HCT116 (cell line): ENCODE data around the gene EEA1. TPM values are rescaled to one million over a fixed set of nuclear protein-coding genes. Genes with fewer than 3 reads are reported as not detected.

Source experiments
- ATAC-seq: fragments of 200-7000 bp; cut with Tn5 transposase; 2 replicates; pipeline ENCODE4 v1.9.1; 2020; ENCODE audit warnings: mild to moderate bottlenecking, moderate library complexity
- BruUV-seq: library from RNA; stranded (reverse); fragments of 400-500 nt; replicated peaks from 2 replicates; lab custom pipeline; 2021; lab: Mats Ljungman, UMichigan
- CTCF ChIA-PET: fragments of 300-600 bp; sonication (Branson Sonifier 250); formaldehyde crosslinking; loops from one replicate; lab custom pipeline; 2021; ENCODE audit warnings: antibody characterized with exemption; lab: Charles Lee
- POLR2A ChIA-PET: fragments of 300-600, 350-600 bp; sonication (Branson Sonifier 250); formaldehyde crosslinking; loops from one replicate; lab custom pipeline; 2021; ENCODE audit warnings: antibody characterized with exemption; lab: Charles Lee
- RAD21 ChIA-PET, 2 experiments: fragments of 300-600 bp; sonication (Branson Sonifier 250); formaldehyde crosslinking; loops; one replicate each; lab custom pipeline; 2023; ENCODE audit warnings: low total read pairs in 2 of 2; ENCODE audit not compliant: uncharacterized antibody in 2 of 2, unreplicated experiment in 2 of 2, low non-redundant PET in 1 of 2; lab: Charles Lee
- DNase-seq: peaks from one replicate; pipeline ENCODE4 v3.0.0-alpha.2; 2010; ENCODE audit warnings: low read depth, low spot score
- H2AFZ ChIP-seq: fragments of 200-600 bp; shearing (Covaris generic), sonication (generic); 2 replicates; pipeline ENCODE4 v1.6.1; 2017; ENCODE audit warnings: low read depth, mixed run types, mixed read lengths, antibody characterized with exemption, low read length; ENCODE audit not compliant: poor library complexity, severe bottlenecking
- H3K27ac ChIP-seq: 2 replicates; pipeline ENCODE4 v1.5.1; 2012; ENCODE audit warnings: low read depth, low read length
- H3K27me3 ChIP-seq: fragments of 200-600 bp; sonication (generic); 2 replicates; pipeline ENCODE4 v1.6.1; 2016; ENCODE audit warnings: mixed run types, low read length, mixed read lengths; ENCODE audit not compliant: insufficient read depth
- H3K36me3 ChIP-seq, 2 experiments: fragments of 200-500 bp in 1 of 2; fragments of 200-600 bp in 1 of 2; sonication (Bioruptor generic) in 1 of 2; sonication (generic) in 1 of 2; 2 replicates each; pipeline versions ENCODE4 v1.5.1 to v1.6.1; 2014 to 2016; ENCODE audit warnings: low read length in 2 of 2, inconsistent platforms in 1 of 2, mixed read lengths in 1 of 2, mixed run types in 1 of 2; ENCODE audit not compliant: insufficient read depth in 2 of 2, control insufficient read depth in 1 of 2
- H3K4me1 ChIP-seq, 2 experiments: fragments of 200-600 bp in 1 of 2; sonication (generic) in 1 of 2; 2 replicates each; pipeline versions ENCODE4 v1.5.1 to v1.6.1; 2012 to 2017; ENCODE audit warnings: low read length in 2 of 2, inconsistent platforms in 1 of 2, mild to moderate bottlenecking in 1 of 2, mixed read lengths in 1 of 2, mixed run types in 1 of 2, moderate library complexity in 1 of 2; ENCODE audit not compliant: insufficient read depth in 2 of 2, control insufficient read depth in 1 of 2
- H3K4me2 ChIP-seq: fragments of 200-600 bp; sonication (generic); 2 replicates; pipeline ENCODE4 v1.6.1; 2017; ENCODE audit warnings: mixed run types, low read length, mixed read lengths
- H3K4me3 ChIP-seq, 2 experiments: fragments of 200-600 bp in 1 of 2; sonication (generic) in 1 of 2; replicated peaks in 1 of 2; 2 replicates each; pipeline ENCODE4 v1.5.1; 2011 to 2016; ENCODE audit warnings: low read length in 2 of 2, control low read depth in 1 of 2, low read depth in 1 of 2, mild to moderate bottlenecking in 1 of 2, mixed read lengths in 1 of 2, mixed run types in 1 of 2
- H3K79me2 ChIP-seq: fragments of 200-600 bp; sonication (generic); 2 replicates; pipeline ENCODE4 v1.6.1; 2017; ENCODE audit warnings: mild to moderate bottlenecking, mixed run types, low read length, moderate library complexity, mixed read lengths; ENCODE audit not compliant: insufficient read depth
- H3K9ac ChIP-seq: fragments of 200-600 bp; sonication (generic); 2 replicates; pipeline ENCODE4 v1.6.1; 2016; ENCODE audit warnings: low read length, mixed read lengths
- H3K9me2 ChIP-seq: fragments of 200-600 bp; sonication (generic), shearing (Covaris generic); 2 replicates; pipeline ENCODE4 v1.6.1; 2017; ENCODE audit warnings: mixed run types, mild to moderate bottlenecking, moderate library complexity; ENCODE audit not compliant: insufficient read depth
- H3K9me3 ChIP-seq, 2 experiments: fragments of 200-500 bp in 1 of 2; fragments of 200-600 bp in 1 of 2; sonication (Bioruptor generic) in 1 of 2; sonication (generic) in 1 of 2; 2 replicates each; pipeline ENCODE4 v1.6.1; 2014 to 2017; ENCODE audit warnings: low read length in 2 of 2, mixed read lengths in 2 of 2, inconsistent platforms in 1 of 2, low read depth in 1 of 2, mild to moderate bottlenecking in 1 of 2, mixed run types in 1 of 2, moderate library complexity in 1 of 2; ENCODE audit not compliant: control insufficient read depth in 1 of 2, insufficient read depth in 1 of 2
- H4K20me1 ChIP-seq: fragments of 200-600 bp; sonication (generic), shearing (Covaris generic); 2 replicates; pipeline ENCODE4 v1.6.1; 2017; ENCODE audit warnings: mixed run types, mild to moderate bottlenecking, moderate library complexity; ENCODE audit not compliant: insufficient read depth
- CBX3 ChIP-seq: IDR thresholded peaks from 2 replicates; pipeline ENCODE4 v1.6.1; 2012; ENCODE audit warnings: low read depth
- CEBPB ChIP-seq: IDR thresholded peaks from 2 replicates; pipeline ENCODE4 v1.6.1; 2012; ENCODE audit warnings: low read depth
- EGR1 ChIP-seq: IDR thresholded peaks from 2 replicates; pipeline ENCODE4 v1.6.1; 2012; ENCODE audit warnings: low read depth
- EZH2 ChIP-seq: fragments of 200-600 bp; sonication (generic); IDR thresholded peaks from 2 replicates; pipeline ENCODE4 v1.6.1; 2017; ENCODE audit warnings: antibody characterized with exemption, mixed run types
- FOSL1 ChIP-seq: IDR thresholded peaks from 2 replicates; pipeline ENCODE4 v1.6.1; 2012; ENCODE audit warnings: low read depth
- JUND ChIP-seq: IDR thresholded peaks from 2 replicates; pipeline ENCODE4 v1.6.1; 2012
- SIN3A ChIP-seq: IDR thresholded peaks from 2 replicates; pipeline ENCODE4 v1.6.1; 2012; ENCODE audit warnings: low read depth
- SP1 ChIP-seq: IDR thresholded peaks from 2 replicates; pipeline ENCODE4 v1.6.1; 2012; ENCODE audit warnings: low read depth
- SRF ChIP-seq: IDR thresholded peaks from 2 replicates; pipeline ENCODE4 v1.6.1; 2012; ENCODE audit warnings: low read depth
- TCF7L2 ChIP-seq: IDR thresholded peaks from 2 replicates; pipeline ENCODE4 v1.7.0; 2011; ENCODE audit warnings: borderline replicate concordance, inconsistent platforms; ENCODE audit not compliant: insufficient read depth, insufficient read length; ENCODE audit errors: extremely low read depth
- YY1 ChIP-seq: IDR thresholded peaks from 2 replicates; pipeline ENCODE4 v1.6.1; 2011; ENCODE audit warnings: low read length, low read depth, moderate library complexity, mild to moderate bottlenecking; ENCODE audit not compliant: insufficient replicate concordance; ENCODE audit errors: extremely low read depth
- ZNF274 ChIP-seq: fragments of 200-500 bp; sonication (Bioruptor generic); IDR thresholded peaks from 2 replicates; pipeline ENCODE4 v1.6.1; 2014; ENCODE audit warnings: mild to moderate bottlenecking, low read depth, low read length, inconsistent platforms
- intact Hi-C: fragments of 100-400 bp; cut with micrococcal nuclease; formaldehyde crosslinking; loops from 2 replicates; pipeline ENCODE4 v1.10.0; 2022
- total RNA-seq: library from RNA; stranded (reverse); gene quantifications from one replicate; pipeline ENCODE4 v1.2.1, GENCODE V29; 2021; ENCODE audit not compliant: unreplicated experiment
- TF ChIP-seq, protein P1 (sequence below), 3 experiments: fragments of 200-600 bp in 1 of 3; sonication (generic) in 1 of 3; IDR thresholded peaks in 2 of 3; conservative IDR thresholded peaks in 1 of 3; 2 replicates each; pipeline ENCODE4 v1.5.1; 2012 to 2017; ENCODE audit warnings: low read depth in 2 of 3, low read length in 2 of 3, antibody characterized with exemption in 1 of 3, borderline replicate concordance in 1 of 3, control low read depth in 1 of 3, mild to moderate bottlenecking in 1 of 3, mixed read lengths in 1 of 3, mixed run types in 1 of 3, moderate library complexity in 1 of 3; ENCODE audit not compliant: insufficient read depth in 1 of 3
- TF ChIP-seq, protein P2 (sequence below): IDR thresholded peaks from 2 replicates; pipeline ENCODE4 v1.6.1; 2012
- TF ChIP-seq, protein P3 (sequence below): IDR thresholded peaks from 2 replicates; pipeline ENCODE4 v1.6.1; 2012

The EEA1 gene
- total RNA-seq, 1 experiment from 2014 or later, result 13.8 TPM

DNA sequence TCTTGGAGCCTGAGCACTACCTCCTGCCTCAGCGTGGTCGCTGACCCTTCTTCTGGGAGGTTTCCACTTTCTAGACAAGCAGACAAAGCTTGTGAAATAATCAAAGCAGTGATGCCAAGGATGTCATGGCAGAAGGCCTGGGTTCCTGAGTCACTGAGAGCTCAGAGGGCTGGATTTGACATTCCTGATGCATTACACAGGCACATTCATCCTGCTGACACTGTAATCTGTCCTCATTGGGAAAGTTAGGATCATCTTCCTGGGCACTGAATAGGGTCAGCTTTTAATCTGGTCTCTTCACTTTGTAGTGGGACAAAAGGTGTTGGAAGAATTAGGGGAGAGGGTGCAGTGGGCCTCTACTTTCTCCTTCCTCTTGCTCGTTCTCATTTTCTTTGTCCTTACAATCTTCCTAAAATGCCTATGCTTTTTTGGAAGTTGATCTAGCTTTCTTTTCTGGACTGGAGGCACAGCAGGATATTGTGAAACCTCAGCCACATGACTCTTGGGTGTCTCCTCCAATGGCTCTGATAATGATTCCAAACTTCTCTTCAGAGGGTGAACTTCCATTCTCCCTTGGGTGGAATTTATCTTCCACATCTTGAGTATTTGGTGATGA, 29.6 kb downstream of the EEA1 start:
- Histone ChIP-seq H3K4me1 (peaks cover 19 to 28% of the 10 kb centered on the region in 2 experiments), H3K79me2 (peaks cover 20% of the 10 kb centered on the region; the same call in 1 of the 2 replicates), H3K27ac (peak overlapping the region; percentile 55), H4K20me1 (no peaks in the 10 kb centered on the region), H3K4me2 (peak overlapping the region; percentile 68), H3K9ac (peak overlapping the region; percentile 33), H3K36me3 (no peaks in the 10 kb centered on the region), H3K27me3 (no peaks in the 10 kb centered on the region), H3K4me3 (peak overlapping the region; percentile 16 to 29; a peak in 2 of 4 replicates), H3K9me3 (no peaks in the 10 kb centered on the region), H2AFZ (no peak overlapping the region), H3K9me2 (no peaks in the 10 kb centered on the region)
- ATAC-seq (peak; percentile 98), DNase-seq (peak; percentile 88)
- ChIA-PET RAD21 (interaction anchor here in 1 of 2 experiments (0.6 kb wide), 1 partner anchor 85 kb away, joined by 3 read pairs; no protein-coding TSS in a partner anchor), CTCF (interaction anchor here (1.0 to 1.9 kb wide), 3 partner anchors 27 to 132 kb away, joined by 3 to 8 read pairs (median 7); no protein-coding TSS in a partner anchor), POLR2A (interaction anchor here (0.6 kb wide), 1 partner anchor 67 kb away, joined by 3 read pairs; no protein-coding TSS in a partner anchor)
- intact Hi-C loops, result no loop called here
- BruUV-seq, result no TSS peak
- TF ChIP-seq JUND, result peak; percentile 77
- peak; percentile 76 for TF ChIP-seq CBX3
- TF ChIP-seq, protein P1, sequence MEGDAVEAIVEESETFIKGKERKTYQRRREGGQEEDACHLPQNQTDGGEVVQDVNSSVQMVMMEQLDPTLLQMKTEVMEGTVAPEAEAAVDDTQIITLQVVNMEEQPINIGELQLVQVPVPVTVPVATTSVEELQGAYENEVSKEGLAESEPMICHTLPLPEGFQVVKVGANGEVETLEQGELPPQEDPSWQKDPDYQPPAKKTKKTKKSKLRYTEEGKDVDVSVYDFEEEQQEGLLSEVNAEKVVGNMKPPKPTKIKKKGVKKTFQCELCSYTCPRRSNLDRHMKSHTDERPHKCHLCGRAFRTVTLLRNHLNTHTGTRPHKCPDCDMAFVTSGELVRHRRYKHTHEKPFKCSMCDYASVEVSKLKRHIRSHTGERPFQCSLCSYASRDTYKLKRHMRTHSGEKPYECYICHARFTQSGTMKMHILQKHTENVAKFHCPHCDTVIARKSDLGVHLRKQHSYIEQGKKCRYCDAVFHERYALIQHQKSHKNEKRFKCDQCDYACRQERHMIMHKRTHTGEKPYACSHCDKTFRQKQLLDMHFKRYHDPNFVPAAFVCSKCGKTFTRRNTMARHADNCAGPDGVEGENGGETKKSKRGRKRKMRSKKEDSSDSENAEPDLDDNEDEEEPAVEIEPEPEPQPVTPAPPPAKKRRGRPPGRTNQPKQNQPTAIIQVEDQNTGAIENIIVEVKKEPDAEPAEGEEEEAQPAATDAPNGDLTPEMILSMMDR (IDR thresholded peaks at IDR 0.05 in 2 of 3, conservative IDR thresholded peaks at IDR 0.05 in 1 of 3; ENCODE audit: borderline replicate concordance in 1 of 3, insufficient read depth in 1 of 3, low read depth in 2 of 3, low read length in 2 of 3), result no peak
- peak; percentile 55 for TF ChIP-seq TCF7L2
- TF ChIP-seq SP1, result peak; percentile 76
- TF ChIP-seq EZH2, result no peak
- TF ChIP-seq SRF, result 0 out of 2 replicates have a peak, but pooled peaks have one; percentile 31
- TF ChIP-seq SIN3A, result peak; percentile 41; the same call in 1 of the 2 replicates
- peak; percentile 88 for TF ChIP-seq FOSL1
- TF ChIP-seq CEBPB, result peak; percentile 84
- no peak for TF ChIP-seq ZNF274
- TF ChIP-seq, protein P2, sequence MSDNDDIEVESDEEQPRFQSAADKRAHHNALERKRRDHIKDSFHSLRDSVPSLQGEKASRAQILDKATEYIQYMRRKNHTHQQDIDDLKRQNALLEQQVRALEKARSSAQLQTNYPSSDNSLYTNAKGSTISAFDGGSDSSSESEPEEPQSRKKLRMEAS, result peak; percentile 55; the same call in 1 of the 2 replicates
- TF ChIP-seq YY1, result peak; percentile 43
- TF ChIP-seq, protein P3, sequence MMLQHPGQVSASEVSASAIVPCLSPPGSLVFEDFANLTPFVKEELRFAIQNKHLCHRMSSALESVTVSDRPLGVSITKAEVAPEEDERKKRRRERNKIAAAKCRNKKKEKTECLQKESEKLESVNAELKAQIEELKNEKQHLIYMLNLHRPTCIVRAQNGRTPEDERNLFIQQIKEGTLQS, result peak; percentile 74; the same call in 1 of the 2 replicates
- no peak for TF ChIP-seq EGR1
